Transverse colon (tissue), 4 donors: ENCODE results near the gene HELB. TPM values are rescaled to one million over a fixed set of nuclear protein-coding genes. Genes with fewer than 3 reads are reported as not detected.
A peak's percentile ranks its signal among the peaks of the same experiment; 100 is the strongest.
"Not testable (repeated sequence)": the region's sequence is repeated elsewhere in the genome, so short reads cannot be mapped to it uniquely, and the experiment has no call there.

Source experiments
- DNase-seq: peaks from one replicate; pipeline ENCODE4 v3.0.0-alpha.2; 2019
- H3K27ac ChIP-seq, 4 donors: fragments of 200-600 bp; sonication (generic); 2 replicates each; pipeline ENCODE4 v1.5.1; 2016 to 2018; ENCODE audit warnings: inconsistent platforms in 4 of 4
- H3K27me3 ChIP-seq: fragments of 200-600 bp; sonication (generic); 2 replicates; pipeline ENCODE4 v1.5.1; 2017; ENCODE audit warnings: inconsistent platforms
- H3K36me3 ChIP-seq, 4 donors: fragments of 200-600 bp; sonication (generic); 2 replicates each; pipeline ENCODE4 v1.5.1; 2017 to 2019; ENCODE audit warnings: inconsistent platforms in 4 of 4
- H3K4me1 ChIP-seq, 4 donors: fragments of 200-600 bp; sonication (generic); 2 replicates each; pipeline ENCODE4 v1.5.1; 2017 to 2020; ENCODE audit warnings: inconsistent platforms in 4 of 4
- H3K4me3 ChIP-seq, 4 donors: fragments of 200-600 bp; sonication (generic); 1 replicate in 1 of 4; 2 replicates in 3 of 4; pipeline versions ENCODE4 v1.5.1 to v1.6.1; 2017 to 2019; ENCODE audit warnings: inconsistent platforms in 4 of 4
- H3K9me3 ChIP-seq, 2 donors: fragments of 200-600 bp; sonication (generic); 2 replicates each; pipeline ENCODE4 v1.5.1; 2017 to 2019; ENCODE audit warnings: inconsistent platforms in 2 of 2
- CTCF ChIP-seq, 5 experiments: fragments of 200-600 bp in 3 of 5; fragments of 450-650 bp in 2 of 5; sonication (generic) in 3 of 5; IDR thresholded peaks; 1 replicate in 2 of 5; 2 replicates in 3 of 5; pipeline ENCODE4 v1.5.1; 2016 to 2017; ENCODE audit warnings: antibody characterized with exemption in 5 of 5, inconsistent platforms in 3 of 5, mild to moderate bottlenecking in 2 of 5, moderate library complexity in 1 of 5
- EP300 ChIP-seq: sonication (generic); formaldehyde crosslinking; IDR thresholded peaks from one replicate; pipeline ENCODE4 v1.6.1; 2017; ENCODE audit warnings: antibody characterized with exemption, low read depth
- POLR2A ChIP-seq: fragments of 450-650 bp; IDR thresholded peaks from one replicate; pipeline ENCODE4 v1.6.1; 2016; ENCODE audit warnings: antibody characterized with exemption, mild to moderate bottlenecking, moderate library complexity
- POLR2AphosphoS5 ChIP-seq, 3 donors: sonication (generic); formaldehyde crosslinking; IDR thresholded peaks; one replicate each; pipeline ENCODE4 v1.6.1; 2016; ENCODE audit warnings: antibody characterized with exemption in 3 of 3
- WGBS, 2 donors: methylation state at CpG; one replicate each; pipeline ENCODE4 v1.1.5; 2018; ENCODE audit warnings: low coverage in 1 of 2; 5-methylcytosine and 5-hydroxymethylcytosine counted together
- in situ Hi-C, 4 donors: fragments of 200-750 bp; cut with MboI; loops; one replicate each; pipeline versions ENCODE4 v1.15.0 to v1.15.1; 2017; ENCODE audit warnings: low sequenced_read_pairs in 3 of 4, low pct_ligation_motif_present in 1 of 4, low pct_unique_long_range_greater_than_20kb in 1 of 4
- intact Hi-C: fragments of 100-400 bp; cut with DNase I; formaldehyde crosslinking; loops from one replicate; pipeline ENCODE4 v1.15.1; 2023; ENCODE audit warnings: low total_unique reads
- total RNA-seq, 4 donors: library from RNA; depleted of rRNA; stranded (reverse); fragments of >200 nt; gene quantifications; one replicate each; pipeline ENCODE4 v1.1.0, GENCODE V29; 2016

Gene HELB
- total RNA-seq, 4 donors from 2014 or later: 1.4 to 17.2 (median 9.8) TPM

GRCh38 chr12:66297080-66297479 lies 5.2 kb upstream of the HELB start:
- Histone ChIP-seq H3K4me1 (peaks cover 0 to 7% (median 0%) of the 10 kb centered on the region in 4 donors), H3K27me3 (no peaks in the 10 kb centered on the region), H3K27ac (no peak overlapping the region), H3K36me3 (no peaks in the 10 kb centered on the region), H3K4me3 (no peak overlapping the region), H3K9me3 (no peaks in the 10 kb centered on the region)
- WGBS, 2 donors: 54 to 68% methylated on average over 3 to 4 of the region's 4 CpGs
- no peak for DNase-seq
- in situ Hi-C loops: loop anchor here in 2 of 4 donors (25.0 kb wide), 2 partner anchors 160 to 390 kb away; partner anchors contain the start of genes GRIP1 (in 1 of the 2) and LLPH (in 1 of the 2)
- intact Hi-C loops: no loop called here
- no peak for TF ChIP-seq POLR2A

- WGBS, 2 donors: 90 to 91% methylated on average over 3 of the region's 3 CpGs
- in situ Hi-C loops: loop anchor here in 2 of 4 donors (25.0 kb wide), 2 partner anchors 161 to 389 kb away; partner anchors contain the start of genes GRIP1 (in 1 of the 2) and LLPH (in 1 of the 2)
- Histone ChIP-seq H3K9me3 (no peaks in the 10 kb centered on the region), H3K36me3 (no peaks in the 10 kb centered on the region), H3K27me3 (no peaks in the 10 kb centered on the region), H3K4me1 (peaks cover 0 to 7% (median 0%) of the 10 kb centered on the region in 4 donors), H3K4me3 (no peak overlapping the region), H3K27ac (no peak overlapping the region)
- no peak for TF ChIP-seq POLR2A
- TF ChIP-seq EP300: no peak
- no peak for TF ChIP-seq CTCF (IDR thresholded peaks at IDR 0.05)
- intact Hi-C loops: no loop called here
- no peak for DNase-seq
These were observed 4.4 kb upstream of the HELB start for GRCh38 chr12:66297923-66298322.

GRCh38 chr12:66302827-66303169 lies 505 bp downstream of the HELB start:
- WGBS, 2 donors: 6 to 12% methylated on average over 5 to 6 of the region's 6 CpGs
- Histone ChIP-seq H3K4me3 (peak overlapping the region; percentile 62 to 85 (median 68)), H3K36me3 (no peaks in the 10 kb centered on the region), H3K9me3 (no peaks in the 10 kb centered on the region), H3K4me1 (peaks cover 7 to 28% (median 11%) of the 10 kb centered on the region in 4 donors), H3K27me3 (no peaks in the 10 kb centered on the region), H3K27ac (peak overlapping the region; percentile 86 to 94 (median 89))
- DNase-seq: no peak
- in situ Hi-C loops (no loop called here), intact Hi-C loops (no loop called here)
- no peak for TF ChIP-seq POLR2AphosphoS5 (IDR thresholded peaks at IDR 0.05)
- TF ChIP-seq EP300: no peak
- no peak for TF ChIP-seq CTCF (IDR thresholded peaks at IDR 0.05)
- no peak for TF ChIP-seq POLR2A

GRCh38 chr12:66303316-66303804 lies 1.1 kb downstream of the HELB start:
- H3K9me3 ChIP-seq, H3K27me3 ChIP-seq, in situ Hi-C loops, H3K36me3 ChIP-seq, intact Hi-C loops: not testable (repeated sequence)
- Histone ChIP-seq H3K4me1 (peaks cover 7 to 28% (median 11%) of the 10 kb centered on the region in 4 donors), H3K27ac (peak overlapping the region; percentile 86 to 94 (median 89)), H3K4me3 (peak overlapping the region in 3 of 4 donors; percentile 62 to 73 (median 63))
- peak; percentile 10 for DNase-seq
- TF ChIP-seq POLR2AphosphoS5 (IDR thresholded peaks at IDR 0.05) (peak in 2 of 3 donors; percentile 13 to 53), POLR2A (peak; percentile 37)
- WGBS, 2 donors: 34 to 35% methylated on average over 4 to 14 of the region's 14 CpGs

GRCh38 chr12:66304296-66304900 lies 2.1 kb downstream of the HELB start:
- Histone ChIP-seq H3K27me3 (no peaks in the 10 kb centered on the region), H3K4me3 (peak overlapping the region in 1 of 4 donors; percentile 73), H3K9me3 (no peaks in the 10 kb centered on the region), H3K4me1 (peaks cover 7 to 28% (median 11%) of the 10 kb centered on the region in 4 donors), H3K36me3 (peaks cover 0 to 5% (median 0%) of the 10 kb centered on the region in 4 donors), H3K27ac (peak overlapping the region in 2 of 4 donors; percentile 88 to 94)
- TF ChIP-seq EP300 (no peak), CTCF (IDR thresholded peaks at IDR 0.05) (no peak), POLR2A (no peak), POLR2AphosphoS5 (IDR thresholded peaks at IDR 0.05) (no peak)
- intact Hi-C loops (no loop called here), in situ Hi-C loops (no loop called here)
- no peak for DNase-seq
- 32 to 49% methylated on average over 6 of the region's 6 CpGs for WGBS, 2 donors
